Measurements from ENCODE around the gene HSPA8. TPM values are rescaled to one million over a fixed set of nuclear protein-coding genes. Genes with fewer than 3 reads are reported as not detected.
"Not testable (repeated sequence)": the region's sequence is repeated elsewhere in the genome, so short reads cannot be mapped to it uniquely, and the experiment has no call there.

HSPA8 gene
- total RNA-seq, 1 donor from 2014 or later, result 4,132 TPM

DNA sequence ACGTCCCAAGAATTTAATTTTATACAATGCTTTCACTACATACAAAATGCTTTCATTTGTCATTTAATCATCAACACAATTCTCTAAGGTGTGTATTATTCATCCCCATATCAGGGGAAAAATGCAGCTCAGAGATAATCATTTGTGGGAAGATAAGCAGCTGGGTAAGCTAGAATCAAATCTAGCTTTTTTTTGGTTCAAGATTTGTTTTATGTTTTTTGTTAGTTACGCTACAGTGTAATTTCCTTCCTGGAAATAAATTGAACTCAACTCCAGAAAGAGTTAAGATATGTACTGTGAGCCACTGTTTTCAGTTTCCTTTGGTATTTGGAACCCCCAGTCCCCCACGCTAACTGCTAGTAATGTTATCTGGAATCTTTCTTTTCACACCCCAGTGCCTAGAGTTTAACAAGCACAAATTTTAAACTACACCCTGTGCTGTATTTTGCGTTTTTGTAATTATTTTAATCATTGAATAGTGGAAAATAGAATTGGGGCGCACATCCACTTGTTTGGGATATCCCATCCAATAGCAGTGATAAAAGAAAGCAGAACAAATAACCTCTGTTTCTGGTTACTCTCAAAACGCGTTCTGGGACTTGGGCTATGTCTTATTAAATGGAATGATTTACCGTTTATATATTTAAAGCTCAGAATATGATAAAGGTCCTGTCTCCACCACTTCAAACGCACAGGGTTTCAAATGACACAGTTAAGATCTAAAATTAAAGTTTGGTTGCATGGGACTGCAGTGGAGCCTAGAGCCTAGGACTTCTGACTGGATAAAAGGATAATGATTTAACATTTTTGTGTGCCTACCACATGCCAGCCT lies 2.1 kb upstream of the HSPA8 start:
- intact Hi-C loops (cut with micrococcal nuclease), result loop anchor here (1.0 to 10.0 kb wide), 10 partner anchors 19 to 1681 kb away; partner anchors contain the start of genes GRAMD1B and ZNF202
- Mint-ChIP-seq H3K27me3 (ENCODE audit: insufficient read depth) (peaks cover 2% of the 10 kb centered on the region), H3K9me3 (no peaks in the 10 kb centered on the region), H3K27ac (peak overlapping the region; percentile 100), H3K36me3 (ENCODE audit: low read depth) (peaks cover 37% of the 10 kb centered on the region), H3K4me1 (ENCODE audit: low read depth) (peaks cover 34% of the 10 kb centered on the region), H3K4me3 (peak overlapping the region; percentile 98)
- no peak for DNase-seq (ENCODE audit: low spot score)

DNA sequence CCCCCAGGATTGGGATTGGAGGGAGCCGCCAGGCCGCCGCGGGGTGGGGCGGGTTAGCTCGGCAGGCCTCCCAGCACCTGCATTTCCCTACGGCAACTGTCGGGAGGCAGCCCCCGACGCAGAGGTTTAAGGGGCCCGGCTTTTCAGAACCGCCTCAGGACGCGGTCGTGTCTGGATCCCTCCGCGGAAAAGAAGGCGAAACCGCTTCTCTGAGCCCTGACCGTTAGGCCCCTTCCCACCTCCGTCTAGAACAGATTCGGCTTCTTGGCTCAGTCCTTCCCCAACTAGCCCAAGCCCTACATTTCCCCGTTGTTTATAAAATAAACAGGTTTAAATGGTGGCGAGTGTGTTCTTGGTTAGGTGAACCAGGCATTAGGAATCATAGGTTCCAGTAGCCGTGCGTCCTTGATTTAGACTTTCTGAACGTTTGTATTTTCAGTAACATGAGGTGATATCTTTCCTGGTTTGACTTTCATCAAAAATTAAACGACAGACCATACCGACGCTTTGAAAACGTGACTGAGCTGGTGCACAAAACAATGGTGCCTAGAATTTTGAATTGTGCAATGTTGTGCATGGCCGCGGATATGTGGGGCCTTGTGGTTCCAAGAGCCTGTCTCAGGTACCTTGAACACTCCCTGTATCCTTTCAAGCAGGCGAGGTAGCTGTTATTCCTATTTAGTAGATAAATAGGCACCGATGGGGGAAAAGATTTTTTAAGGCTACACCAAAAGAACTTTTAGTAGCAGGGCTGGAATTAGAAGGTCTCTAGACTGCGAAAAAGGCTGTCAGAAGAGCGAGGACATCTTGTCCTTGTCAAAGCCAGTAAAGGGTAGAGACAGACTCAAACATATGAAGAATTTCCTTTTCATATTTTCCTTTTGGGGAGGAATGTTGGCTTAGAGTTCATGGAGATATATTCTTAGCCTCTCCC lies 1.2 kb upstream of the HSPA8 start:
- peak overlapping the region; percentile 100 for H3K27ac Mint-ChIP-seq
- peaks cover 2% of the 10 kb centered on the region for H3K27me3 Mint-ChIP-seq (ENCODE audit: insufficient read depth)
- H3K36me3 Mint-ChIP-seq (ENCODE audit: low read depth), result peaks cover 43% of the 10 kb centered on the region
- peak; percentile 41 for DNase-seq (ENCODE audit: low spot score)
- no peaks in the 10 kb centered on the region for H3K9me3 Mint-ChIP-seq
- peak overlapping the region; percentile 98 for H3K4me3 Mint-ChIP-seq
- intact Hi-C loops (cut with micrococcal nuclease), result loop anchor here (1.0 to 10.0 kb wide), 12 partner anchors 7 to 1682 kb away; partner anchors contain the start of genes GRAMD1B and ZNF202
- peaks cover 35% of the 10 kb centered on the region for H3K4me1 Mint-ChIP-seq (ENCODE audit: low read depth)

DNA sequence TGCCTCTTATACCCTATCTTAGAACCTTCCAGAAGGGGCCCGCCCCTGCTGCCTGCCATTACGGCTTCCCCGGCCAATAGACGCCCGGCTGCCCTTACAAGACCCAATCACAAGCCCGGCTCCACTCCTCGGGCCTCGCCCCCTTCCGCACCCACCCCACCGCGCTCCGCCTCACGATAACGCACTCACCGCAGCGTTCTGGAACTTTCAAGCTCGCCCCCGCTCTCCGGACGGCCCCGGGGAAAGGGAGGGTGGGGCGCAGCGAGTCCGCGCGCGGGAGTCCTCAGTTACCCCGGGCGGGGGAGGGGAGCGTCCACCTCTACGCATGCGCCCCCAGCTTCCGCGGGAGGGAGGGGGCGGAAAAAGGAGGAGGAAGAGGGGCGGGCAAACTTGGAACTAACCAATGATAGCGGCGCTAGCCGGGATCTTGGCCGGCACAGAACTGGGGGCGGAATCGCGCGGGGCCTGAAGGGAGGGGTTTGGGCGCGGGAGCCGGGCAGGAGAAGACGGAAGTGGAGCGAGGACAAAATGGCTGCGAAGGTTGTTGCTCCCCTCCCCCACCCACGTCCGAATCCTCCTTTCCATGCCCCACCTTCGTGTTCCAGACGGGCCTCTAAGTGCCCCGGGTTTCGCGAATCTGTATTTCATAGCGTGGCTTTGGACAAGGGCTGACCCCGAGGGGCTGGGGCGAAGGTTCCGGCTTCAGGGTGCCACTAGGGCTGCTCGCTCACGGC lies 389 bp upstream of the HSPA8 start:
- H3K36me3 Mint-ChIP-seq (ENCODE audit: low read depth), result peaks cover 52% of the 10 kb centered on the region
- H3K27me3 Mint-ChIP-seq (ENCODE audit: insufficient read depth), result peaks cover 2% of the 10 kb centered on the region
- H3K9me3 Mint-ChIP-seq, result no peaks in the 10 kb centered on the region
- H3K27ac Mint-ChIP-seq, result peak overlapping the region; percentile 100
- DNase-seq (ENCODE audit: low spot score), result peak; percentile 99
- H3K4me3 Mint-ChIP-seq, result peak overlapping the region; percentile 98
- intact Hi-C loops (cut with micrococcal nuclease), result loop anchor here (1.0 to 10.0 kb wide), 11 partner anchors 8 to 1682 kb away; partner anchors contain the start of genes GRAMD1B and ZNF202
- peaks cover 43% of the 10 kb centered on the region for H3K4me1 Mint-ChIP-seq (ENCODE audit: low read depth)

DNA sequence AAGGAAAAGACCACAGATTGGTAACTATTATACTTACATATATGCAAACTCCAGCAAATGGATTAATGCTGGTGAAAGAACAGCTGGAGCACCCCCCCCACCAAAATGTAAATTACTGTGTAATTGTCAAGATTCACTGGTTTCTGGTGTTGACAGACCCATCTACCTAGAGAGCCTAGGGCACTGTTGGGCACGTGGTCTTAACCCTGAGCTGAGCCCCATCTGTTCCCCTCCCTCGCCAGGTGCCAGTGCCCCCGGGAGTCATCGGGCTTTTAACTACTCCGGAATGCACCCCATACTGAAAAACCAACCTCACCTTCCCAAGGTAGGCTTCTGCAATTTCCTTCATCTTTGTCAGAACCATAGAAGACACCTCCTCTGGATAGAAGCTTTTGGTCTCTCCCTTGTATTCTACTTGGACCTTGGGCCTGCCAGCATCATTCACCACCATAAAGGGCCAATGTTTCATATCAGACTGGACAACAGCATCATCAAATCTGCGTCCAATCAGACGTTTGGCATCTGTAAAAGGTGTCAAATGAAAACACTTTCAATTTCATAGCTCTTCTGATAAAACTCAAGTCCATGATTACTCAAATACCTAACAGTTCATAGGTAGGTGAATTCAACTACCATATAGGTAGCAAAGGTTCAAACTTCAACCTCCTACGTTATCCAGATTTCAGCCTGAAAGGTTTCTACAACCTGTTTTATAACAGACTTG lies 1.5 kb downstream of the HSPA8 start:
- intact Hi-C loops (cut with micrococcal nuclease), result loop anchor here (5.0 to 10.0 kb wide), 5 partner anchors 297 to 1684 kb away; partner anchors contain the start of genes GRAMD1B and ZNF202
- H3K9me3 Mint-ChIP-seq, result no peaks in the 10 kb centered on the region
- H3K4me3 Mint-ChIP-seq, result peak overlapping the region; percentile 98
- H3K27ac Mint-ChIP-seq, result peak overlapping the region; percentile 100
- peaks cover 54% of the 10 kb centered on the region for H3K4me1 Mint-ChIP-seq (ENCODE audit: low read depth)
- H3K27me3 Mint-ChIP-seq (ENCODE audit: insufficient read depth), result peaks cover 2% of the 10 kb centered on the region
- DNase-seq (ENCODE audit: low spot score), result no peak
- H3K36me3 Mint-ChIP-seq (ENCODE audit: low read depth), result peaks cover 69% of the 10 kb centered on the region

DNA sequence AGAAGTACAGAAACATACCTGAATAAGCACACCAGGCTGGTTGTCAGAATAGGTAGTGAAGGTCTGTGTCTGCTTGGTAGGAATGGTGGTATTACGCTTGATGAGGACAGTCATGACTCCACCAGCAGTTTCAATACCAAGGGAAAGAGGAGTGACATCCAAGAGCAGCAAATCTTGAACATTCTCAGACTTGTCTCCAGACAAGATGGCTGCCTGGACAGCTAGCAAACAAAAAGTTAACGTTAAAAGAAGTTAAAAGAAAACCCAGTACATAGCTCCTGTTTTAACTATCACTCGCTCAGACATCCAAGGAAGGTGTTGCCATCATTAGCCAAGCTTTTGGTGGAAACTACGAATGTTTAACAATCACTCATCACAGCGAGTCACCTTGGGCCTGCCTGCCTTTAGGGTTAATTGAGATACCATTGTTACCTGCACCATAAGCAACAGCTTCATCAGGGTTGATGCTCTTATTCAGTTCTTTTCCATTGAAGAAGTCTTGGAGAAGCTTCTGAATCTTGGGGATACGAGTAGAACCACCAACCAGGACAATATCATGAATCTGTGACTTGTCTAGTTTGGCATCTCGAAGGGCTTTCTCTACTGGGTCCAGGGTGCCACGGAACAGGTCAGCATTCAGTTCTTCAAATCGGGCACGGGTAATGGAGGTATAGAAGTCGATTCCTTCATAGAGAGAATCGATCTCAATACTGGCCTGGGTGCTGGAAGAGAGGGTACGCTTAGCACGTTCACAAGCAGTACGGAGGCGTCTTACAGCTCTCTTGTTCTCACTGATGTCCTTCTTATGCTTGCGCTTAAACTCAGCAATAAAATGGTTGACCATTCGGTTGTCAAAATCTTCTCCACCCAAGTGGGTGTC lies 2.7 kb downstream of the HSPA8 start:
- Mint-ChIP-seq H3K27ac (peak overlapping the region; percentile 100), H3K4me3 (peak overlapping the region; percentile 98), H3K36me3 (ENCODE audit: low read depth) (peaks cover 75% of the 10 kb centered on the region), H3K4me1 (ENCODE audit: low read depth) (peaks cover 58% of the 10 kb centered on the region)
- H3K27me3 Mint-ChIP-seq (ENCODE audit: insufficient read depth); H3K9me3 Mint-ChIP-seq; DNase-seq (ENCODE audit: low spot score); intact Hi-C loops (cut with micrococcal nuclease): not testable (repeated sequence)

DNA sequence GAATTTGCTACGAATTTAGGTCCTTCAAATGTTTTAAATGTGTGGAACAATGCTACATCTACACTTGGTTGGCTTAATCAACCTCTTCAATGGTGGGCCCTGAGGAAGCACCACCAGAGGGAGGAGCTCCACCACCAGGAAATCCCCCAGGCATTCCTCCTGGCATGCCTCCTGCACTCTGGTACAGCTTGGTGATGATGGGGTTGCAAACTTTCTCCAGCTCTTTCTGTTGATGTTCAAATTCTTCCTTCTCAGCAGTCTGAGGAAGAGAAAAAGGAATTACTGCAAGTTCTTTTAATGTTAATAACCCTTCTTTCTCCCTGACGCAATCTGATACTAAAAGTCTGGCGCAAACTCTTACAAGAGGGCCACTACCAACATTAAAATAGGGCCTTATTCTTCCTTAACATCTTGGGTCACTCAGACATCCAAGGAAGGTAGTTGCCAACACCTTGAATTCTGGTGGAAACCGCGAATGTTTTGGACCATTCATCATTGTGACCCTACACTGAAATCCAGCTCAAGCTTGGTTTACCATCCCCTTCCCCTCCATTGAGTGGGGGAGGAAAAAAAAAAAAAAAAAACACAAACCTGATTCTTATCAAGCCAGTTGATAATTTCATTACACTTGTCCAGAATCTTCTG lies 4.2 kb downstream of the HSPA8 start:
- H3K27ac Mint-ChIP-seq, result peak overlapping the region; percentile 62
- no peak for DNase-seq (ENCODE audit: low spot score)
- intact Hi-C loops (cut with micrococcal nuclease), result no loop called here

DNA sequence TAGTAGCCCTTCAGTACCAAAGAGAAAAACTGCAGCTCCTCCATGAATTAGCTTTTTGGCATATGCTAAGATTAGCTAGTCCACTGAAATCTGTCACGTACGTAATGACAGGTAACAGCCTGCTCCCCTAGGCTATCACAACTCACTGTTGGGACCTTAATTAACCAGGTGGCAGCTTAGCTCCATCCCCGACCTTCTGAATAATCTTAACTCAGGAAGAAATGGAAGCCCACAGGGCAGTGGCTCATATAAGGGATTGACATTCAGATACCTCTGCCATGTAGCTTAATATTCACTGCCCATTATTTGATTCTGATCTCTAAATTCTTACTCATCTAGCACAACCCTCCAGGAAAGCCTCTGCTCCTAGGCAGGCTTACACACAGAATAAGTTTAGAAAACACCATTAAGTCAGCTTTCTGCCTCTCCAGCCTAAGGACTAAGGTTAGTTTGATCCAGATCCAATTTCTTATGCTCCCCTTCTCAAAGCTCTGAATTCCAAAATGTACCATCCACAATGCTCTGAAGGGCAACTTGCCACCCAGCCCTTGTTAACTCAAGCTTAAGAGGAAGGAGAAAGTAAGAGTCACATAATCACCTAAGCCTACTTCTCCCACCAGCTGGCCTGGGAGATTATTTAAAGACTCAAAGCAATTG lies 5.0 kb downstream of the HSPA8 start:
- intact Hi-C loops (cut with micrococcal nuclease), result no loop called here
- no peaks in the 10 kb centered on the region for H3K9me3 Mint-ChIP-seq
- peak overlapping the region; percentile 58 for H3K27ac Mint-ChIP-seq
- H3K4me1 Mint-ChIP-seq (ENCODE audit: low read depth), result peaks cover 49% of the 10 kb centered on the region
- peak overlapping the region; percentile 98 for H3K4me3 Mint-ChIP-seq
- peaks cover under 1% of the 10 kb centered on the region for H3K27me3 Mint-ChIP-seq (ENCODE audit: insufficient read depth)
- DNase-seq (ENCODE audit: low spot score), result no peak
- peaks cover 73% of the 10 kb centered on the region for H3K36me3 Mint-ChIP-seq (ENCODE audit: low read depth)

More for the DNA sequence above, 4.2 kb downstream of the HSPA8 start:
- Mint-ChIP-seq H3K4me3 (peak overlapping the region; percentile 98), H3K9me3 (no peaks in the 10 kb centered on the region), H3K4me1 (ENCODE audit: low read depth) (peaks cover 49% of the 10 kb centered on the region), H3K36me3 (ENCODE audit: low read depth) (peaks cover 73% of the 10 kb centered on the region), H3K27me3 (ENCODE audit: insufficient read depth) (peaks cover 2% of the 10 kb centered on the region)

DNA sequence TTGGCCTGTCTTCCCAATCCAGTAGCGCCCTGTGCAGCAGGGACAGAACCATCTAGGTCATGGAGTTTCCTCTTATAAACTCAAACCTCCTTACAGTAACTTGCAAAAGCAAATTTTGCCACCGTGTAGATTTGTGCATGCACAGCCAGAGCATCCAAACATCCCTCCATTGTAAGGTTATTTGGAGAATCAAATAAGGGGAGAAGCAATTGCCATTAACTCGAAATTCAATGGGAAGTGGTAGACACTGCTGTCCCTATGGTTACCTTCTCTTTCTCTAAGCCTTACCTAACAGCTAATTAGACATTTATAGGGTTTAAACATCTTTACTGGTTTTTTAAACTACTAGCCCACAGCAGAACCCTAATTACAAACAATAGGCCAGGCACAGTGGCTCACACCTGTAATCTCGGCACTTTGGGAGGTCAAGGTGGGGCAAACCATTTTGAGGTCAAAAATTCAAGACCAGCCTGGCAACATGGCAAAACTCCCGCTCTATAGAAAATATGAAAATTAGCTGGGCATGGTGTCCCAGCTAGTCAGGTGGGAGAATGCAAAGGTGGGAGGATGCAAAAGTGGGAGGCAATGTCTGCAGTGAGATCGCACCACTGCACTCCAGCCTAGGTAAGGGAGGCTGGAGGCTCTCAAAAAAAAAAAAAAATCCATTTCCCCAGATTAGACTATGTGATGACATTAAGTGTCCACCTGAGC lies 6.6 kb downstream of the HSPA8 start:
- no peak for DNase-seq (ENCODE audit: low spot score)
- intact Hi-C loops (cut with micrococcal nuclease), result loop anchor here (2.0 kb wide), 2 partner anchors 33 to 79 kb away; no protein-coding TSS in a partner anchor
- peaks cover 57% of the 10 kb centered on the region for H3K36me3 Mint-ChIP-seq (ENCODE audit: low read depth)
- H3K4me1 Mint-ChIP-seq (ENCODE audit: low read depth), result peaks cover 49% of the 10 kb centered on the region
- no peaks in the 10 kb centered on the region for H3K9me3 Mint-ChIP-seq
- H3K4me3 Mint-ChIP-seq, result peak overlapping the region; percentile 39
- peak overlapping the region; percentile 34 for H3K27ac Mint-ChIP-seq
- H3K27me3 Mint-ChIP-seq (ENCODE audit: insufficient read depth), result no peaks in the 10 kb centered on the region

GRCh38 chr11:123054301-123055065 lies 7.5 kb downstream of the HSPA8 start:
- H3K4me1 Mint-ChIP-seq (ENCODE audit: low read depth), result peaks cover 49% of the 10 kb centered on the region
- H3K36me3 Mint-ChIP-seq (ENCODE audit: low read depth), result peaks cover 48% of the 10 kb centered on the region
- no peak for DNase-seq (ENCODE audit: low spot score)

More at GRCh38 chr11:123054301-123055065, 7.5 kb downstream of the HSPA8 start:
- no peak overlapping the region for H3K4me3 Mint-ChIP-seq
- H3K9me3 Mint-ChIP-seq, result no peaks in the 10 kb centered on the region
- H3K27ac Mint-ChIP-seq, result peak overlapping the region; percentile 52
- no peaks in the 10 kb centered on the region for H3K27me3 Mint-ChIP-seq (ENCODE audit: insufficient read depth)
- intact Hi-C loops (cut with micrococcal nuclease), result loop anchor here (1.0 to 2.0 kb wide), 4 partner anchors 32 to 191 kb away; no protein-coding TSS in a partner anchor
